GM18858 (cell line): ENCODE results near the gene TULP3.

Experiments used
- ATAC-seq: cut with Tn5 transposase; IDR thresholded peaks from one replicate; pipeline ENCODE4 v1.9.1; 2021; ENCODE audit not compliant: unreplicated experiment

Gene TULP3

DNA sequence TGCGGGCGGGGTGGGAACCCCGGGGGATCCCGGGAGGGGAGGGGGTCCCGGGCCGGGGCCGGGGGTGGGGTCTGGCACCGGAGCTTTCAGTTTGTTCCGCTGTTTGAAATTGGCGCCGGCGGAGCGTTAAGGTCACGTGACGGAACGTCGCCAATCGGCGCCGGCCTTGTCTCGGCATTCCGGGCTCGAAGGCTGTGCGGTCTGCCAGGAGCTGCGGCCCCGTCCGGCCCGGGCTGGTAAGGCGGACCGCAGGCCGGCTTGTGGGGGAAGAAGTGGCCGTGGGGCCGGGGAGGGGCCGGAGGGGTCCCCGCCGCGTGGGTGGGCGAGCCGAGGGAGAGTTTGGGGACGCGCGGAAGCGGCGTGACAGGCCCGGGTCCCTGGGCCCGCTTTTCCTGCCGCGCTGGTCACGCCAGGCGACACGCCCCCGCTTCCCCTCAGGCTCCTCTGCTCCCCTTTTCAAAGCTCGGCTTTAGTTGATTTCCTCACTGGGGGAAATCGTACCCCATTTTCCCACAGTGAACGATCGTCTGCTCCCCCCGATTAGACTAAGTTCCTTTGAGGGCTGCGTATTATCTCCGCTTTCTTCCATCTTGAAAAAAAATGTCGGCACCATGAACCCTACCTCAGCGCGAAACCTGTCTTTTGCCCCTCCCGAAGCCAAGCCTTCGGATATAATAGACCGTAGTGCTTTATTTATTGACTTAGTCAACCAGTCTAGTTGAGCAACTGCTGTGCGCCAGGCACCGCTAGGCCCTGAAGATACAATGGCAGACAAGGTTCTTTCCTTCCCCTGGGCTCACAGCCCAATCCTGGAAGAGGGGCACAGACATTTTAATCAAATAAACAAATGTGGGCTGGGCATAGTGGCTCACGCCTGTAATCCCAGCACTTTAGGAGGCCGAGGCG, 13.4 kb upstream of the TULP3 start, which contains the start of the genes FOXM1 and RHNO1:
FOXM1 (minus strand) TSS at position 128 of the 906 bp plus-strand sequence. CDS start 2,696 bp downstream, outside the sequence.
RHNO1 (plus strand) TSS at position 177 of the 906 bp plus-strand sequence. CDS start 8,144 bp downstream, outside the sequence.
- ATAC-seq = peak; percentile 55

DNA sequence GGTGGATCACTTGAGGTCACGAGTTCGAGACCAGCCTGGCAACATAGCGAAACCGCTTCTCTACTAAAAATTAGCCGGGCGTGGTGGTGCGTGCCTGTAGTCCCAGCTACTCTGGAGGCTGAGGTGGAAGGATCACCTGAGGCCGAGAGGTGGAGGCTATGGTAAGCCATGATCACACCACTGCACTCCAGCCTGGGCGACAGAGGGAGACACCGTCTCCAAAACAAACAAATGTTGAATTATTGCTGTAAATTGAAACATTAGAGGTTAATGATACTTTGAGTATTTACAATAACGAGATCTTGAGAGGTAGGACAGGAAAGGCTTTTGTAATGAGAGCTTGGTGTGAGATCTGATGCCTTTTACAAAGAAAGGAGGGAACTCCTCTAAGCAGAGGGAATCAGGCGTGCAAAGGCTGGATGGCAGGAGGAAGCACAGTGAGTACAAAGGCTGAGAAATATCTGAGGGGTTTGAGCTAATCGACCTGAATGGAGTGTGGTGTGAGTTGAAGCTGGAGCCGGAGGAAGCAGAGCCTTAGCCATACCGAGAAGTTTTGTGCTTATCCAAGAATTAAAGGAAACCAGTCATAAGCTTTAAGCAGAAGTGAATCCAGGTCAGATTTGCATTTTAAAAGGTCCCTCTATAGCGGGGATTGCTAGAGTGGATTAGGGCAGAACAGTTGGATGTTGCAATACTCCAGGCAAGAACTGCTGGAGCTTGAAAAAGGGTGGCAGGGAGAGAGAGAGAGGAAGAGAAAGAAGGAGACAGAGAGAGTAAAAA, 12.5 kb upstream of the TULP3 start:
- ATAC-seq = no peak

DNA sequence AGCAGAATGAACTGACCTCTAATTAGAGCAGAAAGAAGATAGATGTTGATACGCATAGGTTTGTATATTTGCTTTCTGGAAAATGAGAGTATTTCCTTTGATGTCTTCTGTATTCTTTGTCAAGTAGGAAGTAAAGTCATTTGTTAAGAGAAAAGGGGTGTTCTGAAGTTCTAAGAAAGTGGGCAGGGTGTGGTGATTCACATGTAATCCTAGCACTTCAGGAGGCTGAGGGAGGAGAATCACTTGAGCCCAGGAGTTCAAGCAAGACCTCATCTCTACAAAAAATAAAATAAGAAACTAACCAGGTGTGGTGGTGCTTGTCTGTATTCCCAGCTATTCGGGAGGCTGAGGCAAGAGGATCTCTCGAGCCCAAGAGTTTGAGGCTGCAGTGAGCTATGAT, 10.8 kb upstream of the TULP3 start:
- ATAC-seq = no peak

DNA sequence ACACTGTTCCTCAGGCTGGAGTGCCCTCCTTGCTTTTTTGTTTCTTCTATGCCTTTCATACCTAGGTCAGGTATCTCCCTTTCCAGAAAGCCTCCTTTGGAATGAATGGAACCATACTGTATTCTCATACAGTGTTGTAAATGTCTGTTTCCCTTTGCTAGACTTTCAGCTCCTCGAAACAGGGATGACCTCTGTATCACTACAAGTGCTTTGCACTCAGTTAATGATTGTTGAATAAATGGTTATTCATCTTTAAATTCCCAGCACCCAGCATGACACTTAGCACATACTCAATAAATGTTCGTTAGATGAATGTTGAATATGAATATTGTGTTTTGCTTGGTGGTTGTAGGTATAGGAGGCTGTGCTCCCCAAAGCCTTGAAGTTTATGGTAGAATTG, 5.9 kb upstream of the TULP3 start:
- no peak for ATAC-seq

DNA sequence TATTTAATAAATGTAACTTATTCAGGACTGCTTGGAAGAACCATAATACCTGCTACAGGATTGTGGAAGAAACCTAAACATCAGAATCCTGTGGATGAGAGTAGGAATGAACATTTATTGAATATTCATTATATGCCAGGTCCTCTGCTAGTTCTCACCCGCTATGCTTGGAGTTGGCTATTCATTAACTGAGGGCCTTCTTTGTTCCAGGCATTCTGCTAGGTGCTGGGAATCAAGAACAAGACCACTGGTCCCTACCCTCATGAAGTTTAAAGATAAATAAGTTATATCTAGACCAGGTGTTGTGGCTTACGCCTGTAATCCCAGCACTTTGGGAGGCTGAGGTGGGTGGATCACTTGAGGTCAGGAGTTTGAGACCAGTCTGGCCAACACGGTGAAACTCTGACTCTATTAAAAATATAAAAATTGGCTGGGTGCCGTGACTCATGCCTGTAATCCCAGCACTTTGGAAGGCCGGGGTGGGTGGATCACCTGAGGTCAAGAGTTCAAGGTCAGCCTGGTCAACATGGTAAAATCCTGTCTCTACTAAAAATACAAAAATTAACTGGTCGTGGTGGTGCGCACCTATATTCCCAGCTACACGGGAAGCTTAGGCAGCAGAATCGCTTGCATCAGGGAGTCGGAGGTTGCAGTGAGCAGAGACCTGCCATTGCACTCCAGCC, 3.8 kb upstream of the TULP3 start:
- ATAC-seq = no peak

DNA sequence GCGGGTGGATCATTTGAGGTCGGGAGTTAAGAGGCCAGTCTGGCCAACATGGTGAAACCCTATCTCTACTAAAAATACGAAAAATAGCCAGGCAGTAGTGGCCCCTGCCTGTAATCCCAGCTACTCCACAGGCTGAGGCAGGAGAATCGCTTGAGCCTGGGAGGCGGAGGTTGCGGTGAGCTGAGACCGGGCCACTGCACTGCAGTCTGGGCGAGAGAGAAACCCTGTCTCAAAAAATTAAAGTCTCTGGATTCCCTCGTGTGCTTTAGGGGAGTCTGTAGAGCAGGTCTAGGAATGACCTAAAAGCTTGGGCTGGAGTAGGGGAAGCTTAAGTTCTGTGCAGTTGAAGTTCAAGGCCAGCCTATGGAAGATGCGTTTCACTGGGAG, 697 bp upstream of the TULP3 start:
- no peak for ATAC-seq

DNA sequence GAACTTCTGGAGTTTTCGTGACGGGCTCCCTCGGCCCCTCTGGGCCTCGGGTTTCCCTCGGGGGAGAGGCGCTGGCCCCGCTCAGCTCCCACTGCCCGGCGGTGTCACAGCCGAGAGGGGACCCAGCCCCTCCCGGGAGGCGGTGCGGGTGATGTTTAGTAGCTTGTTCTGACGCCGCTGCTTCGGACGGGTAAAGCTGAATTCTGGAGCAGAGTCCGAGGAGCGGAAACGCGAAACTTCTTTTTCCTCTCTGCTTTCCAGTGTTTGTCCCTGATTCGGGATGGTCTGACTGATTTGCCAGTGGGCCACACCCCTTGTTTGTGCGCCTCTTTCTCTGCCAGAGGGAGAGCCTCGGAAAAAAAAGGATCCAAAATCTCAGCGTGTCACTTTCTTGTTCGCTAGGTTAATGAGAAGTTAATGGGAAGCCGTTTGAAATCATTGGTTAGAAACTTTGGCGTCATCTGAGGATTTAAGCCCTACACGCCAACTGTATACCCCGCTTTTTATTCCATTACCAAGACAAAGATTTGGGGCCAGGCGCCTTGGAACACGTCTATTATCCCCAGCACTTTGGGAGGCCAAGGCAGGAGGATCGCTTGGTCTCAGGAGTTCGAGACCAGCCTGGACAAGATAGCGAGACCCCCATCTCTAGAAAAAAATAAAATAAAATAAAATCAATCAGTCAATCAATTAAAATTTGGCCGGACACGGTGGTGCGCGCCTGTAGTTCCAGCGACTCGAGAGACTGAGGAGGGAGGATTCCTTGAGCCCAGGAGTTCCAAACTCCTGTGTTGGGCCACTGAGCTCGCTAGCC, 756 bp downstream of the TULP3 start:
- ATAC-seq = no peak

DNA sequence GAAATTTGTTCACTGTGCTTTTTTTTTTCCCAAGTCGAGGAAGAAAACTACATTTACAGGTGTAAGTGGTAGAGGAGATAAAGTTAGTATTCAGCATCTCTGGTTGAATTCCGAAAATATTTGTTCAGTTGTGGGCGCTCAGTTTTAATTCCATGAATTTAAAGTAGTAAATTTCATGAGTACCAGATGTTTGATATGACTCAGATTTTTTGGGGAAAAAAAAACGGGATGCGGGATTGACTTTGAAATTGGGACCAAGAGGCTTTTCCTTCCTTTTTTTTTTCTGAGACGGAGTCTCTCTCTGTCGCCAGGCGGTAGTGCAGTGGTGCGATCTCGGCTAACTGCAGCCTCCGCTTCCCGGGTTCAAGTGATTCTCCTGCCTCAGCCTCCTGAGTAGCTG, 1.6 kb downstream of the TULP3 start:
- ATAC-seq = no peak

DNA sequence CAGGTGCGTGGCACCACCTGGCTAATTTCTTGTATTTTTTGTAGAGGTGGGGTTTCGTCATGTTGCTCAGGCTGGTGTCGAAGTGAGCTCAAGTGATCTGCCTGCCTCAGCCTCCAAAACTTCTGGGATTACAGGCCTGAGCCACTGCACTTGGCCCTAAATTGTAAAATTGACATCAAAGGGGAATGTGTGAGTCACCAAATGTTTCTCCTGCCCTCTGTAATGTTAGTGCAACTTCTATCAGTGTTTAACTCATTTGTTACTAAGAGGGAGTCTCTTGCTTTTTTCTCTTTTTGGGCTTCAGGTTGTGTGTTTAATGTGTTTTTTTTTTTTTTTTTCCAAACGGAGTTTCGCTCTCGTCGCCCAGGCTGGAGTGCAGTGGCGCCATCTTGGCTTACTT, 2.3 kb downstream of the TULP3 start:
- ATAC-seq = no peak

DNA sequence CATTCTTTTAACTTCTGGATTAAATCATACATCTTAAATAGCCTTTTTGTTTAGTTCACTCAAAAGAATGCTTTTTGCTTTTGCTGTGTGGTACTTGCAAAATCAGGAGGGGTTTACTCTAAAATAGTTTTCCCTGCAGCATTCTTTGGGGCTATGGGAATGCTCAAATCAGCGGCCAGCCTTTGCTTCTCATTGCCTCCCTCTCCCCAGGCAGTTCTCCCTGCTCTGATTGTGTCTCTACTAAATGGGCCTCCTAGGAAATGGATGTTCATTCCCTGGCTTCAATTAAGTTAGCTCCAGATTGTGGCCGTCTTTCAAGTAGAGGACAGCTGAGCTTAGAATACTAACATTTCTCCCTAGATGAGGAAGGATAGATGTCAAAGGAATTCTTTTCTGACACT, 4.4 kb downstream of the TULP3 start:
- ATAC-seq = no peak

DNA sequence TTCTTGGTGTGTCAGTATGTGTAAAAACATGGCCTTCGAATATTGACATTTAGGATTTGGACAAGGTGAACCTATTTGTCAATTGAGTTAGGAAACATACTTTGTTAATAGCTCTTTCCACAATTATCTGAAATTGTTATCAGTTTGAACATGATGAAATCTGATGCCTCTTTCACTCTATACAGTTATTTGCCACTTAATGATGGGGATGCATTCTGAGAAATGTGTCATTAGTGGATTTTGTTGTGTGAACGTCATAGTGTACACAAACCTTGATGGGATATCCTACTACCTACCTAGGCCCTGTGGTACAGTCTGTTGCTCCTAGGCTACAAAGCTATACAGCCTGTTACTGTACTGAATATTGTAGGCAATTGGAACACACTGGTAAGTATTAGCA, 4.8 kb downstream of the TULP3 start:
- ATAC-seq = no peak

DNA sequence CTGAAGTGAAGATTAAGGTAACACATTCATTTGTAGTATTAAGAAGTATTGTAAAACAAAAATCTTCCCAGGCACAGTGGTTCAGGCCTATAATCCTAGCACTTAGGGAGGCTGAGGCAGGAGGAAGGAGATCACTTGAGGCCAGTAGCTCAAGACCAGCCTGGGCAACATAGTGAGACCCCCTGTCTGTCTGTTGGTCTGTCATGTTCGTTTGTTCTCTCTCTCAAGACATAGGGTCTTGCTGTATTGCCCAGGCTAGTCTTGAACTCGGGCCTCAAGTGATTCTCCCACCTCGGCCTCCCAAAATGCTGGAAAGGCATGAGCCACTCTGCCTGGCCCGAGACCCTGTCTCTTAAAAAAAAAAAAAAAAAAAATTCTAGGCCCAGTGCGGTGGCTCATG, 6.7 kb downstream of the TULP3 start:
- ATAC-seq = no peak

DNA sequence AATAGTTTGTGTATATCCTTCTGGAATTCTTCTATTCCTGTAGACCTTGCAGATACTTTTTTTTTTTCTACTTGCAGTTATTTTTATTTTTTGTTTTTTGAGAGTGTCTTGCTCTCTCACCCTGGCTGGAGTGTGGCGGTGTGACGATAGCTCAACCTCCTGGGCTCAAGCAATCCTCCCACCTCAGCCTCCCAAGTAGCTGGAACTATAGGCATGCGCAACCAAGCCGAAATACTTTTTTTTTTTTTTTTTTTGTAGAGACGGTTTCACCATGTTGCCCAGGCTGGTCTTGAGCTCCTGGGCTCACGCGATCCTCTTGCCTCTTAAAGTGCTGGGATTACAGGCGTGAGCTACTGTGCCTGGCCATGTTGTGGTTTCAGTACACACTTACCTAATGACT, 10.0 kb downstream of the TULP3 start:
- ATAC-seq = no peak

DNA sequence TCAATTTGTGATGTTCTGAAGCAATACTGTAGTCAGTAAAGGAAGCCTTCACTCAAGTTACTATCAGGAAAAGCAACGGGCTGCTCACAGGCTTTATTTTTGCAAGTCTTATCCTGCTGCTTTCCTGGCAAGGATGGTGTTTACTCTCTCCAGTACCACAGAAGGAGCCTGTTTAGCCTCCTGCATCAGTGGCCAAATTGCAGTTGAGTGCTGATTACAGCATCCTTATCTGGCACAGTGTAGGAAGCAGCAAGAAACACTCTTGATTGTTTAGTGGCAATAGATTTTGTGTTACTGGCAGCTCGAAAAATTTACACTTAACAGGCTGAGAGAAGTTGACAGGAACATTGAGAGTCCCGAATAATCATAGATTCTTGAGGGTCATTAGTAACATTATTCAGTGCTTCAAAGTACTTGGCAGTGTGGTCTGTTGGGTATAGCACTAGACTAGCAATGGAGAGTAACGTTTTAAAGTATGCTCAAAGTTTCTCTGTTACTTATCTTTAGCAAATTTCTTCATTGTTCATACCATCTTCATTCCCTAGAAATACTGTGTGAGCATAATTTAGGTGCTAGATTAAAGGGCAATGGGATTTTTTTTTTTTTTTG, 11.7 kb downstream of the TULP3 start:
- ATAC-seq = no peak

DNA sequence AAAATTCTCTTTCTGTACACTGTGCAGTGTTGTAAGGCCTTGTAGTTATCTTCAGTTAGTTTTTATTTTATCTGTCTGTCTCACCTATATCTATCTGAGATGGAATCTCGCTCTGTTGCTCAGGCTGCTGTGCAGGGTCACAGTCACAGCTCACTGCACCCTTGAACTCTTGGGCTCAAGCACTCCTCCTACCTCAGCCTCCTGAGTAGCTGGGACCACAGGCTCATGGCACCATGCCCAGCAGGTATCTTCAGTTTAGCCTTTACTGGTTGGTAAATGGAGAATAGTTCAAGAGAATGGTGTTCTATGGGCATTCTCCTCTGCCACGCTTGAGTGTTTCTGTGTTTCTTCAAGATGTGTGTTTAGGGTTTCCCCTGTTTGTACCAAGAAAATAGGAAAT, 13.6 kb downstream of the TULP3 start:
- ATAC-seq = no peak

DNA sequence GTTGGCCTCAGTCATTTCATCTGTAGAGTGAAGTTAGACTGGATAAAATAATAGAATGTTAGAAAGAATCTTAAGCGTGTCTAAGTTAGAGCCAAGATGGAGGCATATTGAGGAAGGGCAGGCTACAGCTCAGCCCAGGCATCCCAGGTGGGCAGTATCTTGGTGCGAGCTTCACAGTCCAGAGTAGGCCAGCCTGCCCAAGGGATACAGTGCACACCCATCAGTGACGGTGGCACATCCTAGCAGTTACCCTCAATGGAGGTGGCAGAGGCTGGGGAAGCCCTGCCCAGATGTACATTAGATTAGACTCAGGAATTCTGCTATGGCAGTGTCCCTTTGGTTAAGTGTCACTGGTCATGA, 21.5 kb downstream of the TULP3 start:
- ATAC-seq = no peak

DNA sequence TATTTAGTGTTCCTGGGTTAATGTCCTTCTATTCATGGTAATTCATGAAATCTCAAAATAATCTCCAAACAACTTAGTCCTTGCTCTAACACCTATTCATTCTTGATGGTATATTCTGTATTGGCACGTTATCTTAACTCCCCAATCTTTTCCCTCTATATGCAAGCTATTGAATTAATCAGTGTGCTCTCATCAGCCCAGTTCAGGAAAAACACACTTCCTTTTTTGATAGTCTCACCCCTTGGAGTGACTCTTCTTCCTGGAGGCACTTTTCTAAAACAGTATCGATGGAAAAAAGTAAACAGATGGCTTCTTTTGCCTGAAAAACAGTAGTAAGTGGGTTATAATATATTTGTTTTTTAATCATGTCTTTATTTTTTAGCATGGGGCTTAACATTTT, 28.6 kb downstream of the TULP3 start:
- no peak for ATAC-seq

DNA sequence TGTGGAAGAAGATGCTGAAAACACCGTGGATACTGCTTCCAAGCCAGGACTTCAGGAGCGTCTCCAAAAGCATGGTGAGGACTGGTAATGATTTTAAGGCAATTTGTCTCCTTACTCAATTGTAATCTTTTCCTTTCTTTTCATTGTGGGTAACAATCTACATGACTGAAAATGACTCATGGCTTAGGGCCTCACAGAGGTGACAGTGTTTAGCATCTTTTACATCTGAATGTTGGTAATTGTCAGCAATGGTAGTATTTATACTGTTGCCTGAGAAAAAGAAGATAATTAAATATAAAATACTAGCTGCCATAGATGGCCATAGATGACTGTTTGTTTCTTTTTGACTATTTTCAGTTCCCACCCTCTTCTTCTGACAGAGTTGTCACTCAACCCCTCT, 31.6 kb downstream of the TULP3 start:
- no peak for ATAC-seq

DNA sequence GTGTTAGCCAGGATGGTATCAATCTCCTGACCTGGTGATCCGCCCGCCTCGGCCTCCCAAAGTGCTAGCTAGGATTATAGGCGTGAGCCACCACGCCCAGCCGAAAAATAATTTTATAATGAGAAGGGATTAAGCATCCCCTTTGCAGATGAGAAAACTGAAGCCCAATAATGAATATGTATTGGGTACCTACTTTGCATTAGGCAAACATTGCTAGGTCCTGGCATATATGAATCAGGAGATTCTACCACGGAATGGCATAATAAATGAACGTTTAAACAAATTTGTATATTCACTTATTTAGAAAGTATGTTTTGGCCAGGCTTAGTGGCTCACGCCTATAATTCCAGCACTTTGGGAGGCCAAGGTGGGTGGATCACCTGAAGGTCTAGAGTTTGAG, 32.4 kb downstream of the TULP3 start:
- ATAC-seq = no peak

DNA sequence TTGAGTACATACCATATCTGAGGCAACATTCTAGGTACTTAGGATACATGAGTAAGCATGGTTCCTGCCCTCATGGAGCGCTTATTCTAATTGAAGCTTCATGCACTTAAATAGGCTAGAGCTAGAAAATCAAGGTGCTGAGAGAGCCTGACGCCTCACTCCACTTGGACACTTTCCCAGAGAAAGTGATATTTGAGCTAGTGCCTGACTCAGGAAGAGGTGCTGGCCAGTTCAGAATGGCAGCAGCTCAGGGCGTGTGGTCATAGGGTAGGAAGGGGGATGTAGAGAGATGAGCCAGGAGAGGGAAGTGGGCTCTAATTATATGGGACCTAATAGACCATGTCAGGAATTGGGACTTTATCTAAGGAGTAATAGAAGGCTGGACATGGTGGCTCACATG, 33.3 kb downstream of the TULP3 start:
- no peak for ATAC-seq
